K562 (cell line): Measurements from ENCODE around the gene ELMO1. TPM values are rescaled to one million over a fixed set of nuclear protein-coding genes. Genes with fewer than 3 reads are reported as not detected.

ENCODE experiments used
- ATAC-seq: fragments of 200-7000 bp; cut with Tn5 transposase; 3 replicates; pipeline ENCODE4 v1.9.1; 2020; ENCODE audit warnings: moderate library complexity
- BruUV-seq: library from RNA; stranded (reverse); fragments of 400-500 nt; replicated peaks from 2 replicates; lab custom pipeline; 2021; lab: Mats Ljungman, UMichigan
- CTCF ChIA-PET: fragments of 300-600 bp; formaldehyde crosslinking; extraction: SDS; loops from one replicate; lab custom pipeline; 2021; ENCODE audit warnings: low intra/inter-chr PET ratio; lab: Yijun Ruan, JAX
- POLR2A ChIA-PET: fragments of 300-600, 350-650 bp; sonication (Branson Sonifier 250); formaldehyde crosslinking; extraction: SDS; loops from one replicate; lab custom pipeline; 2021; ENCODE audit warnings: antibody characterized with exemption, inconsistent platforms; lab: Yijun Ruan, JAX
- DNase-seq, 4 experiments: peaks; one replicate each; pipeline versions ENCODE4 v3.0.0 to v3.0.0-alpha.2; 2011 to 2018; ENCODE audit warnings: low spot score in 3 of 4, mixed read lengths in 3 of 4; ENCODE audit errors: extremely low read depth in 1 of 4
- FAIRE-seq: peaks from 2 replicates; lab custom pipeline; 2011; peaks lifted over from hg19 to GRCh38; lab: Jason Lieb, UNC
- H2AFZ ChIP-seq: 2 replicates; pipeline ENCODE4 v1.6.0; 2011; ENCODE audit warnings: low read depth, low read length, control low read depth, inconsistent platforms
- H3K27ac ChIP-seq: fragments of 200-600 bp; 3 replicates; pipeline ENCODE4 v1.8.0; 2011; ENCODE audit warnings: low read depth, mild to moderate bottlenecking, control low read depth, inconsistent platforms, low read length, moderate library complexity, mixed read lengths; ENCODE audit errors: extremely low read depth
- H3K27me3 ChIP-seq, 2 experiments: fragments of 300-600 bp in 1 of 2; 2 replicates in 1 of 2; 3 replicates in 1 of 2; pipeline versions ENCODE4 v1.6.0 to v1.8.0; 2011; ENCODE audit warnings: inconsistent platforms in 2 of 2, low read length in 2 of 2, mild to moderate bottlenecking in 1 of 2, mixed read lengths in 1 of 2, moderate library complexity in 1 of 2; ENCODE audit not compliant: control insufficient read depth in 2 of 2, insufficient read depth in 2 of 2
- H3K36me3 ChIP-seq: fragments of 300-600 bp; 3 replicates; pipeline ENCODE4 v1.8.0; 2011; ENCODE audit warnings: mild to moderate bottlenecking, low read length, inconsistent platforms; ENCODE audit not compliant: control insufficient read depth, insufficient read depth
- H3K4me1 ChIP-seq, 2 experiments: fragments of 200-600 bp in 1 of 2; replicated peaks in 1 of 2; 2 replicates in 1 of 2; 3 replicates in 1 of 2; pipeline versions ENCODE4 v1.5.1 to v1.8.0; 2011; ENCODE audit warnings: inconsistent platforms in 2 of 2, low read length in 2 of 2, mild to moderate bottlenecking in 1 of 2, mixed read lengths in 1 of 2, moderate library complexity in 1 of 2; ENCODE audit not compliant: control insufficient read depth in 2 of 2, insufficient read depth in 2 of 2
- H3K4me2 ChIP-seq: 2 replicates; pipeline ENCODE4 v1.6.1; 2011; ENCODE audit warnings: low read length, control low read depth, inconsistent platforms, mixed read lengths; ENCODE audit not compliant: insufficient read depth
- H3K4me3 ChIP-seq: fragments of 200-600 bp; sonication (generic), shearing (Covaris generic); 2 replicates; pipeline ENCODE4 v1.5.1; 2016; ENCODE audit warnings: control low read depth, inconsistent platforms
- H3K79me2 ChIP-seq: fragments of 200-600 bp; 3 replicates; pipeline ENCODE4 v1.8.0; 2011; ENCODE audit warnings: low read length, inconsistent platforms; ENCODE audit not compliant: control insufficient read depth, insufficient read depth
- H3K9ac ChIP-seq, 2 experiments: 2 replicates each; pipeline versions ENCODE4 v1.6.0 to v1.6.1; 2011; ENCODE audit warnings: low read depth in 2 of 2, low read length in 2 of 2, control low read depth in 1 of 2, inconsistent platforms in 1 of 2, mild to moderate bottlenecking in 1 of 2, mixed read lengths in 1 of 2; ENCODE audit not compliant: insufficient read depth in 1 of 2
- H3K9me1 ChIP-seq: one replicate; pipeline ENCODE4 v1.6.0; 2011; ENCODE audit warnings: inconsistent platforms, mild to moderate bottlenecking, low read length, moderate library complexity; ENCODE audit not compliant: control insufficient read depth, insufficient read depth
- H3K9me3 ChIP-seq: replicated peaks from 2 replicates; pipeline ENCODE4 v1.5.1; 2011; ENCODE audit warnings: low read depth, low read length, inconsistent platforms; ENCODE audit not compliant: control insufficient read depth, insufficient read depth
- H4K20me1 ChIP-seq: replicated peaks from 2 replicates; pipeline ENCODE4 v1.6.1; 2011; ENCODE audit warnings: low read length, inconsistent platforms, mixed read lengths; ENCODE audit not compliant: control insufficient read depth, insufficient read depth
- ASH1L ChIP-seq: fragments of 450-650 bp; IDR thresholded peaks from 2 replicates; pipeline ENCODE4 v1.6.1; 2018; ENCODE audit warnings: borderline replicate concordance, mild to moderate bottlenecking, low read depth; ENCODE audit not compliant: partially characterized antibody
- FOSL1 ChIP-seq: fragments of 200-800 bp; sonication (Bioruptor generic); conservative IDR thresholded peaks from 2 replicates; pipeline ENCODE4 v1.6.1; 2016; ENCODE audit warnings: missing genetic modification characterization, missing compliant biosample characterization
- HDAC3 ChIP-seq: fragments of 450-650 bp; IDR thresholded peaks from 2 replicates; pipeline ENCODE4 v1.6.1; 2018; ENCODE audit warnings: borderline replicate concordance, mild to moderate bottlenecking, moderate library complexity; ENCODE audit not compliant: partially characterized antibody
- PCBP1 ChIP-seq: fragments of 200-400 bp; formaldehyde crosslinking; IDR thresholded peaks from 2 replicates; pipeline ENCODE4 v1.6.1; 2018; ENCODE audit warnings: mild to moderate bottlenecking, low read depth, low read length; ENCODE audit not compliant: poor library complexity, severe bottlenecking
- ZMIZ1 ChIP-seq, 2 experiments: fragments of 150-350 bp in 1 of 2; IDR thresholded peaks; 2 replicates each; pipeline ENCODE4 v1.6.1; 2012 to 2016; ENCODE audit warnings: low read depth in 2 of 2, low read length in 2 of 2, mild to moderate bottlenecking in 1 of 2, moderate library complexity in 1 of 2
- ZNF695 ChIP-seq: fragments of 450-650 bp; formaldehyde crosslinking; IDR thresholded peaks from 2 replicates; pipeline ENCODE4 v1.4.0; 2020; ENCODE audit warnings: mild to moderate bottlenecking, moderate library complexity
- WGBS: fragments of 100-300 bp; shearing (Covaris generic); methylation state at CpG from one replicate; pipeline ENCODE4 v1.1.6; 2016; ENCODE audit warnings: low coverage, mixed read lengths; ENCODE audit not compliant: insufficient coverage; ENCODE audit errors: missing lambda C conversion rate; 5-methylcytosine and 5-hydroxymethylcytosine counted together
- in situ Hi-C: fragments of 300-500 bp; cut with MboI; formaldehyde crosslinking; loops from 4 replicates; pipeline ENCODE4 v1.15.0; 2018; ENCODE audit warnings: inconsistent platforms, mixed read lengths
- intact Hi-C: fragments of 100-400 bp; cut with micrococcal nuclease; formaldehyde crosslinking; loops from 2 replicates; pipeline ENCODE4 v1.14.2; 2022
- polyA plus RNA-seq, 8 experiments: library from polyadenylated mRNA; depleted of rRNA in 4 of 8; stranded (reverse) in 5 of 8; unstranded in 3 of 8; fragments of >200 nt; fragmentation: Nextera tagmentation in 2 of 8; fragmentation: Illumina TruSeq in 1 of 8; extraction: Ambion mirVana in 2 of 8; extraction: Trizol in 1 of 8; gene quantifications; 2 replicates each; pipeline versions ENCODE4 v1.2.1 to v1.2.3, GENCODE V29; 2011 to 2014; ENCODE audit warnings: inconsistent platforms in 1 of 8, missing spikeins in 1 of 8
- total RNA-seq, 7 experiments: library from RNA; depleted of rRNA in 6 of 7; stranded (reverse); fragments of >200 nt in 6 of 7; fragmentation: Illumina TruSeq in 2 of 7; extraction: Trizol in 2 of 7; gene quantifications; 2 replicates each; pipeline versions ENCODE4 v1.2.1 to v1.2.3, GENCODE V29; 2011 to 2021; ENCODE audit warnings: low replicate concordance in 1 of 7
- TF ChIP-seq, protein P1 (sequence below): fragments of 450-650 bp; conservative IDR thresholded peaks from 2 replicates; pipeline ENCODE4 v1.6.1; 2016; ENCODE audit warnings: missing genetic modification characterization, low read depth, mild to moderate bottlenecking, control low read depth, missing compliant biosample characterization

ELMO1 gene
- total and polyA plus RNA-seq, 9 of the 15 experiments (the other 6 are each of a cell fraction or from before 2014, with no cell fraction given) = 0.36 to 7.2 (median 3.6) TPM

DNA sequence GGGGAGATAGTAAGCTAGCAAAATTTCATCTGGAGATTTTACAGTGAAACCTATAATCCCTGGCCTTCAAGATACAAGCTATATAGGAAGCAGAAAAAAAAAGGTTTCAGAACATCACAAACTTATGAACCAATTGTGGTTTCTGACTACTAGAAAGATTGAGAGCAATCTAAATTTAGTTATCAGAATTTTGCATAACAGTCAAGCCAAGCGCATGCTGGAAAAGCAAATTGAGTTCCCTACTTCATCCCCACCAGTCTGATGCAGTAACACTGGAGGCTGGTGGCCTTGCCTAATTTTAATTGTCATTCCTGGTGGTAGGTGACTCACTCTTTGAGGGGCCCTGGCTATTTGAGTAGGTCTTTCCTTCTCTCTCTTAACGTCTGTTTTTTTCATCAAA is 46.3 kb upstream of the ELMO1 start:
- in situ Hi-C loops = no loop called here
- TF ChIP-seq HDAC3 (no peak), FOSL1 (tag) (no peak), ASH1L (no peak), PCBP1 (no peak), ZMIZ1 (IDR thresholded peaks at IDR 0.05; ENCODE audit: low read depth in 2 of 2, low read length in 2 of 2) (no peak), ZNF695 (CRISPR knock-in tag) (no peak)
- TF ChIP-seq, protein P1, sequence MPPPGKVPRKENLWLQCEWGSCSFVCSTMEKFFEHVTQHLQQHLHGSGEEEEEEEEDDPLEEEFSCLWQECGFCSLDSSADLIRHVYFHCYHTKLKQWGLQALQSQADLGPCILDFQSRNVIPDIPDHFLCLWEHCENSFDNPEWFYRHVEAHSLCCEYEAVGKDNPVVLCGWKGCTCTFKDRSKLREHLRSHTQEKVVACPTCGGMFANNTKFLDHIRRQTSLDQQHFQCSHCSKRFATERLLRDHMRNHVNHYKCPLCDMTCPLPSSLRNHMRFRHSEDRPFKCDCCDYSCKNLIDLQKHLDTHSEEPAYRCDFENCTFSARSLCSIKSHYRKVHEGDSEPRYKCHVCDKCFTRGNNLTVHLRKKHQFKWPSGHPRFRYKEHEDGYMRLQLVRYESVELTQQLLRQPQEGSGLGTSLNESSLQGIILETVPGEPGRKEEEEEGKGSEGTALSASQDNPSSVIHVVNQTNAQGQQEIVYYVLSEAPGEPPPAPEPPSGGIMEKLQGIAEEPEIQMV = no peak
- WGBS = 0% methylated on average over 2 of the region's 2 CpGs

More for the DNA sequence above, 46.3 kb upstream of the ELMO1 start:
- Histone ChIP-seq H2AFZ (no peak overlapping the region), H3K79me2 (no peaks in the 10 kb centered on the region), H3K4me2 (no peak overlapping the region), H4K20me1 (no peaks in the 10 kb centered on the region), H3K9ac (no peak overlapping the region), H3K4me3 (no peak overlapping the region), H3K4me1 (peaks cover 0 to 5% of the 10 kb centered on the region in 2 experiments; a peak in 1 of 5 replicates), H3K9me1 (no peaks in the 10 kb centered on the region), H3K27ac (no peak overlapping the region), H3K36me3 (no peaks in the 10 kb centered on the region), H3K27me3 (no peaks in the 10 kb centered on the region), H3K9me3 (no peaks in the 10 kb centered on the region)
- POLR2A ChIA-PET = interaction anchor here (0.6 to 1.2 kb wide), 2 partner anchors 11 to 564 kb away, joined by 3 to 4 read pairs; no protein-coding TSS in a partner anchor
- CTCF ChIA-PET = interaction anchor here (0.7 kb wide), 1 partner anchor 304 kb away, joined by 3 read pairs; no protein-coding TSS in a partner anchor
- DNase-seq (no peak), FAIRE-seq (no peak), ATAC-seq (no peak)
- intact Hi-C loops = loop anchor here (1.0 kb wide), 1 partner anchor 211 kb away; no protein-coding TSS in a partner anchor
- no TSS peak for BruUV-seq
